Caco-2 (cell line): ENCODE data around the gene VPS45. TPM values are rescaled to one million over a fixed set of nuclear protein-coding genes. Genes with fewer than 3 reads are reported as not detected.
A peak's percentile ranks its signal among the peaks of the same experiment; 100 is the strongest.

Experiments
- BruUV-seq: library from RNA; stranded (reverse); fragments of 400-500 nt; replicated peaks from 2 replicates; lab custom pipeline; 2021; lab: Mats Ljungman, UMichigan
- CTCF ChIA-PET: fragments of 300-600 bp; sonication (Branson Sonifier 250); formaldehyde crosslinking; loops from one replicate; lab custom pipeline; 2022; ENCODE audit warnings: antibody characterized with exemption; lab: Charles Lee
- POLR2A ChIA-PET: fragments of 300-600 bp; sonication (Branson Sonifier 250); formaldehyde crosslinking; loops from one replicate; lab custom pipeline; 2022; ENCODE audit warnings: antibody characterized with exemption; lab: Charles Lee
- DNase-seq, 2 experiments: peaks; one replicate each; pipeline versions ENCODE4 v3.0.0 to v3.0.0-alpha.2; 2020 to 2022
- H3K27me3 ChIP-seq: replicated peaks from 2 replicates; pipeline ENCODE4 v1.6.0; 2011; ENCODE audit warnings: low read length; ENCODE audit not compliant: control insufficient read depth, insufficient read depth
- H3K36me3 ChIP-seq: 2 replicates; pipeline ENCODE4 v1.5.1; 2011; ENCODE audit warnings: low read length; ENCODE audit not compliant: control insufficient read depth, insufficient read depth
- H3K4me1 ChIP-seq: fragments of 250-450 bp; sonication (Bioruptor Pico); 2 replicates; pipeline ENCODE4 v1.5.1; 2020; ENCODE audit warnings: mild to moderate bottlenecking
- H3K4me3 ChIP-seq: 2 replicates; pipeline ENCODE4 v1.5.1; 2011; ENCODE audit warnings: low read depth, mild to moderate bottlenecking, control low read depth, low read length
- H3K9me3 ChIP-seq: fragments of 250-450 bp; sonication (Bioruptor Pico); 2 replicates; pipeline ENCODE4 v1.5.1; 2020; ENCODE audit warnings: mild to moderate bottlenecking, moderate library complexity
- H3K27ac Mint-ChIP-seq: one replicate; pipeline ENCODE4 v1.8.0; 2022; ENCODE audit warnings: mixed read lengths; ENCODE audit not compliant: unreplicated experiment
- H3K27me3 Mint-ChIP-seq: one replicate; pipeline ENCODE4 v1.8.0; 2022; ENCODE audit warnings: mixed read lengths; ENCODE audit not compliant: insufficient read depth, unreplicated experiment
- H3K36me3 Mint-ChIP-seq: one replicate; pipeline ENCODE4 v1.8.0; 2022; ENCODE audit warnings: mild to moderate bottlenecking, mixed read lengths; ENCODE audit not compliant: insufficient read depth, unreplicated experiment
- H3K4me1 Mint-ChIP-seq: one replicate; pipeline ENCODE4 v1.8.0; 2022; ENCODE audit warnings: low read depth, mixed read lengths; ENCODE audit not compliant: unreplicated experiment
- H3K4me3 Mint-ChIP-seq: one replicate; pipeline ENCODE4 v1.8.0; 2022; ENCODE audit warnings: mild to moderate bottlenecking, moderate library complexity, mixed read lengths; ENCODE audit not compliant: unreplicated experiment
- H3K9me3 Mint-ChIP-seq: one replicate; pipeline ENCODE4 v1.8.0; 2022; ENCODE audit warnings: mixed read lengths; ENCODE audit not compliant: unreplicated experiment
- intact Hi-C: fragments of 100-400 bp; cut with micrococcal nuclease; formaldehyde crosslinking; loops from one replicate; pipeline ENCODE4 v1.10.0; 2022; ENCODE audit not compliant: unreplicated experiment
- total RNA-seq: library from RNA; stranded (reverse); gene quantifications from 2 replicates; pipeline ENCODE4 v1.2.3, GENCODE V29; 2022
- TF ChIP-seq, protein P1 (sequence below), 2 experiments: fragments of 200-600 bp in 1 of 2; IDR thresholded peaks; 1 replicate in 1 of 2; 2 replicates in 1 of 2; pipeline versions ENCODE4 v1.5.1 to v1.8.0; 2011 to 2022; ENCODE audit warnings: antibody characterized with exemption in 1 of 2, control low read depth in 1 of 2, inconsistent platforms in 1 of 2, low read depth in 1 of 2, low read length in 1 of 2, mild to moderate bottlenecking in 1 of 2, moderate library complexity in 1 of 2; ENCODE audit not compliant: insufficient read depth in 1 of 2, severe bottlenecking in 1 of 2, unreplicated experiment in 1 of 2

VPS45 gene
- total RNA-seq, 1 experiment from 2014 or later = 19.8 TPM

DNA sequence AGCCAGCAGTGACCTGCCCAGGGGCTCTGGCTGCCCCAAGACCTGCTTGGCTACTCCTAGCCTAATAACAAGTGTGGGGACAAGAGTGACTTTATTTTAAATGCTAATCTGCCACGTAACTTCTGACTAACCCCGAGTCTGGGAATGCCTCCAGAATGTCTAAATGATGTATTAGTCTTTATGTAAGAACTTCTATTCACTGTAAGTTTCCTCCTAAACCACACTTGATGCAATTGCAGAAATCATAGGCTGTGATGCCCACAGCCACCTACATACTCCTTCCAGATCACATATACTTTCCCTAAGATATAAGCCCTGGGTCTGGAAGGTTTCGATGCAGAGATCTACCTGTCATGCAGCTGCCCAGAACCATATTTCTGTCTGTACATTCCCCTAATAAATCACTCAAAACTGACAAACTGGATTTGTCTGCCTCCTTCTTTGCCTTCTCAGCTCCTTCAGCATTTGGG, 5.9 kb upstream of the VPS45 start:
- CTCF ChIA-PET = no interaction called here
- H3K27me3 Mint-ChIP-seq = no peaks in the 10 kb centered on the region
- BruUV-seq = no TSS peak
- no peaks in the 10 kb centered on the region for H3K9me3 ChIP-seq
- no peaks in the 10 kb centered on the region for H3K27me3 ChIP-seq
- no peaks in the 10 kb centered on the region for H3K4me1 Mint-ChIP-seq
- DNase-seq = no peak
- H3K36me3 Mint-ChIP-seq = no peaks in the 10 kb centered on the region
- no peak overlapping the region for H3K27ac Mint-ChIP-seq
- H3K36me3 ChIP-seq = no peaks in the 10 kb centered on the region
- H3K4me3 ChIP-seq = no peak overlapping the region
- TF ChIP-seq, protein P1, sequence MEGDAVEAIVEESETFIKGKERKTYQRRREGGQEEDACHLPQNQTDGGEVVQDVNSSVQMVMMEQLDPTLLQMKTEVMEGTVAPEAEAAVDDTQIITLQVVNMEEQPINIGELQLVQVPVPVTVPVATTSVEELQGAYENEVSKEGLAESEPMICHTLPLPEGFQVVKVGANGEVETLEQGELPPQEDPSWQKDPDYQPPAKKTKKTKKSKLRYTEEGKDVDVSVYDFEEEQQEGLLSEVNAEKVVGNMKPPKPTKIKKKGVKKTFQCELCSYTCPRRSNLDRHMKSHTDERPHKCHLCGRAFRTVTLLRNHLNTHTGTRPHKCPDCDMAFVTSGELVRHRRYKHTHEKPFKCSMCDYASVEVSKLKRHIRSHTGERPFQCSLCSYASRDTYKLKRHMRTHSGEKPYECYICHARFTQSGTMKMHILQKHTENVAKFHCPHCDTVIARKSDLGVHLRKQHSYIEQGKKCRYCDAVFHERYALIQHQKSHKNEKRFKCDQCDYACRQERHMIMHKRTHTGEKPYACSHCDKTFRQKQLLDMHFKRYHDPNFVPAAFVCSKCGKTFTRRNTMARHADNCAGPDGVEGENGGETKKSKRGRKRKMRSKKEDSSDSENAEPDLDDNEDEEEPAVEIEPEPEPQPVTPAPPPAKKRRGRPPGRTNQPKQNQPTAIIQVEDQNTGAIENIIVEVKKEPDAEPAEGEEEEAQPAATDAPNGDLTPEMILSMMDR (IDR thresholded peaks at IDR 0.05; ENCODE audit: insufficient read depth in 1 of 2, low read depth in 1 of 2, low read length in 1 of 2, severe bottlenecking in 1 of 2, unreplicated experiment in 1 of 2) = no peak
- POLR2A ChIA-PET = no interaction called here
- no peak overlapping the region for H3K4me3 Mint-ChIP-seq
- peaks cover 9% of the 10 kb centered on the region; the same call in 1 of the 2 replicates for H3K4me1 ChIP-seq
- no peaks in the 10 kb centered on the region for H3K9me3 Mint-ChIP-seq
- intact Hi-C loops = no loop called here

DNA sequence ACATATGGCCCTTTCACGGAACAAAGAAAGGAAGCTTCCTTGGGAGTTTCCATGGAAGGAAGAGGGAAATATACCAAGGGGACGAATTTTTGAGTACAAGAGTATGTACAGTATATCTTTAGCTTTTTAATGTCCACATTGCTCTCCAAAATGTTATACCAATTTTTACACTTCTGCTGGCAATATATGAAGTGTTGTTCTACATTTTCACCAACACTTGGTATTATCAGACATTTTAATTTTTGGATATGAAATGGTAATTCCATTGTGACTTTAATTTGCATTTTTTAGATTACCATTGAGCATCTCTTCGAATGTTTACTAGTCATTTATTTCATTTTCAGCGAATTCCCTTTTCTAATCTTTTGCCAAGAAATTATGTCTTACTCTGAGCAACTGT, 5.5 kb upstream of the VPS45 start:
- H3K9me3 ChIP-seq = no peaks in the 10 kb centered on the region
- H3K27me3 Mint-ChIP-seq = no peaks in the 10 kb centered on the region
- H3K4me1 ChIP-seq = peaks cover 9% of the 10 kb centered on the region; the same call in 1 of the 2 replicates
- no TSS peak for BruUV-seq
- TF ChIP-seq, protein P1 (IDR thresholded peaks at IDR 0.05; ENCODE audit: insufficient read depth in 1 of 2, low read depth in 1 of 2, low read length in 1 of 2, severe bottlenecking in 1 of 2, unreplicated experiment in 1 of 2) = no peak
- H3K36me3 Mint-ChIP-seq = no peaks in the 10 kb centered on the region
- no peak overlapping the region for H3K4me3 Mint-ChIP-seq
- H3K4me3 ChIP-seq = no peak overlapping the region
- CTCF ChIA-PET = no interaction called here
- no peak for DNase-seq
- H3K4me1 Mint-ChIP-seq = no peaks in the 10 kb centered on the region
- no peaks in the 10 kb centered on the region for H3K9me3 Mint-ChIP-seq
- H3K27ac Mint-ChIP-seq = no peak overlapping the region
- H3K36me3 ChIP-seq = no peaks in the 10 kb centered on the region
- POLR2A ChIA-PET = no interaction called here
- intact Hi-C loops = no loop called here
- H3K27me3 ChIP-seq = no peaks in the 10 kb centered on the region

DNA sequence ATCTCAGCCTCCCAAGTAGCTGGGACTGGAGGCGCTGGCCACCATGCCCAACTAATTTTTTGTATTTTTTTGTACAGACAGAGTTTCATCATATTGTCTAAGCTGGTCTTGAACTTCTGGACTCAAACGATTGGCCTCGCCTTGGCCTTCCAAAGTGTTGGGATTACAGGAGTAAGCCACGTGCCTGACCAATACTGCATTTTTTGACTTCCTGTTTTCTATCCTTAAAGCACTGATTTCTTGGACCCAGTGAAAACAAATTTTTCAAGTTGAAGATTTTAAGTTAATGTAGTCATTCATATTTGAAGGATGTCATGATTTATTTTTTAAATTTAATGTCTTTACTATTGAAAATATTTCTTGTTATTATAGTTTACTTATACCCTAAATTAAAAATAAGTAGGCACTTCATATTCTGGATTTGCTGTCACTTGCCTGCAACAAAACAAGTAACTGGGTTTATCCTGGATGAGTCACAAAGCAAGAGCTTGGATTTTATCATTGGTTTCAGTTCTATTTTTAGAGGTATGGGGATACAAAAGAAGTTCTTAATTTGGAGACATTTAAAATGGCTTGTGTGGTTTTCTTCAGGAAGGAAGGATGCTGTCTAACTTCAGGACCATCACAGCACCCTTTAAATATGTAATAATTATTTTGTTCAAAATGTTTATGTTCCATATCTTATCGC, 2.2 kb upstream of the VPS45 start:
- Histone ChIP-seq H3K9me3 (no peaks in the 10 kb centered on the region), H3K27me3 (no peaks in the 10 kb centered on the region), H3K36me3 (no peaks in the 10 kb centered on the region), H3K4me1 (peaks cover 9% of the 10 kb centered on the region; the same call in 1 of the 2 replicates), H3K4me3 (no peak overlapping the region)
- H3K27me3 Mint-ChIP-seq = no peaks in the 10 kb centered on the region
- peaks cover 7% of the 10 kb centered on the region for H3K4me1 Mint-ChIP-seq
- H3K4me3 Mint-ChIP-seq = peak overlapping the region; percentile 27
- BruUV-seq = no TSS peak
- intact Hi-C loops = loop anchor here (5.0 kb wide), 1 partner anchor 122 kb away; no protein-coding TSS in a partner anchor
- peaks cover 13% of the 10 kb centered on the region for H3K36me3 Mint-ChIP-seq
- ChIA-PET POLR2A (no interaction called here), CTCF (no interaction called here)
- H3K9me3 Mint-ChIP-seq = no peaks in the 10 kb centered on the region
- DNase-seq = no peak
- TF ChIP-seq, protein P1 (IDR thresholded peaks at IDR 0.05; ENCODE audit: insufficient read depth in 1 of 2, low read depth in 1 of 2, low read length in 1 of 2, severe bottlenecking in 1 of 2, unreplicated experiment in 1 of 2) = no peak
- H3K27ac Mint-ChIP-seq = no peak overlapping the region
